ENCODE results near the gene NEUROD2. TPM values are rescaled to one million over a fixed set of nuclear protein-coding genes. Genes with fewer than 3 reads are reported as not detected.
A peak's percentile ranks its signal among the peaks of the same experiment; 100 is the strongest.

NEUROD2 gene
- total RNA-seq, 1 donor from 2014 or later, result not detected

DNA sequence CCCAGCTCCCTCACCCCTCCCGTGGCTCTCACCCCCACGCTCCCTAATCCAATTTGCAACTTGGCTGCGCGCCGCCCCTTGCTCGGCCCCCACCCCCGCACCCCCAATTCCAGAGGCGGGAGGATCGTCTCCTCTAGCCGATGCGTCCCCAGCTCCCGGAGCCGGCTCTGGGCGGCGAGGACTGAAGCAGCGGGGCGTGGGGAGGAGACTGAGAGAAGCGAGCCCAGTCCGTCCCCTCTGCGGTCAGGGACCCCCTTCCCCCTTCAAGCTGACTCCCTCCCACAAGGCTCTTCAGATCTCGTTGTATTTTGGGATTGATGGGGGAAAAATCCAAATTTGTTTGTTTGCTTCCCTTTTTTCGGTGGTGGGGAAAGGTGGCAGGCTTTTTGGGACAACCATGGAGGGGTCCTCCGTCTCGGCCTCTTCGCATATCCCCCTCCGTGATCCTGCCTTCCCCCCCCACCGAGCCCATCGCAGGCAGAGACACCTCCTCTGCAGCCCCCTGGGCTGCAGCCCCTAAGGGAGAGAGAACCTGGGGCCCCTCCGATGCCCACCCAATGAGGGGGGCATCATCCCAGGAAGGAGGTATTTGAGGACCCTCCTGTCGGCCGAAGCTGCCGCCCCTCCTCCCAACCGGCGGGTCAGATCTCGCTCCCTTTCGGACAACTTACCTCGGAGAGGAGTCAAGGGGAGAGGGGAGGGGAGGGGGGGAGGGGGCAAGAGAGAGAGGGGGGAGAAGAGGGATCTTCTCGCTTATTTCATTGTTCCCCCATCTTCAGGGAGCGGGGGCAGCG is 466 bp downstream of the NEUROD2 start:
- Mint-ChIP-seq H3K36me3 (ENCODE audit: low read depth, unreplicated experiment) (no peaks in the 10 kb centered on the region), H3K4me3 (ENCODE audit: unreplicated experiment) (no peak overlapping the region)
- H2AFZ ChIP-seq (ENCODE audit: low read depth, low read length), result no peak overlapping the region

DNA sequence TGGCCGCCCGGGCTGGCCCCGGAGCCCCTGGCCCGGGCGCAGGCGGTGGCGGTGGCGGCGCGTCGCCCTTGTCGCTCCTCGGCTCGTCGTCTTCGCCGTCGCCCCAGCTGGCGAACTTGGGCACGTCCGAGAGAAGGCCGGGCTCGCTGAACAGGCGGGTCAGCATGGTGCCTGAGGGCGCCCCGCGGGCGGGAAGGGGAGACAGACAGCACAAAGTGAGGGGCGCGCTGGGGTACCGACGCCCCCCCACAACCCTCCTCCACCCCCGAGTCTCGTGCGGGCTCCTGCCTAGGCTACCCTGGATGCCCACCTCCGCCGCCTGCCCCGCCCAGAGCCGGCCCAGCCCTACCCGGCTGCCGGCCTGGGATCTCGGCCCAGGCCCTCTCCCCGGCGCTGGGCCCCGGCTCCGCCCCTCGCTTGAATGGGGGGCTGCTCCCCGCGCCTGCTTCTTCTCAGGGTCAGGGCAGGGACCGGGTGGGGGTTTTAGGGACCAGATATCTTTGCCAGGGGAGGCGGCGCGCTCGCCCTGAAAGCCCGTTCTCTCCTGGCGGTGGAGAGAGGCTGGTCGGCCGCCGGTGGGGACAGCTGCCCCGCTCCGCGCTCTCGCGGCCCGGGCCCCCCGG is 1.2 kb downstream of the NEUROD2 start:
- Histone ChIP-seq H3K4me1 (ENCODE audit: insufficient read depth, low read length) (no peaks in the 10 kb centered on the region), H3K4me2 (ENCODE audit: low read length) (no peak overlapping the region), H3K79me2 (ENCODE audit: insufficient read depth, low read length) (no peaks in the 10 kb centered on the region), H2AFZ (ENCODE audit: low read depth, low read length) (no peak overlapping the region), H3K4me3 (ENCODE audit: insufficient read depth, low read depth, low read length) (no peak overlapping the region), H4K20me1 (ENCODE audit: insufficient read depth, low read length) (peaks cover 4% of the 10 kb centered on the region), H3K27me3 (ENCODE audit: insufficient read depth, low read length) (peaks cover 84% of the 10 kb centered on the region), H3K27ac (ENCODE audit: low read depth, low read length) (no peak overlapping the region), H3K36me3 (ENCODE audit: insufficient read depth, low read length) (no peaks in the 10 kb centered on the region), H3K9ac (ENCODE audit: low read length) (no peak overlapping the region), H3K9me3 (ENCODE audit: insufficient read depth, low read depth, low read length) (no peaks in the 10 kb centered on the region)
- DNase-seq (ENCODE audit: low read depth) (no peak), FAIRE-seq (no peak)
- no peak overlapping the region for H3K4me3 Mint-ChIP-seq (ENCODE audit: unreplicated experiment)
- H3K4me1 Mint-ChIP-seq (ENCODE audit: low read depth, unreplicated experiment), result no peaks in the 10 kb centered on the region
- H3K9me3 Mint-ChIP-seq (ENCODE audit: unreplicated experiment), result no peaks in the 10 kb centered on the region
- no peaks in the 10 kb centered on the region for H3K36me3 Mint-ChIP-seq (ENCODE audit: low read depth, unreplicated experiment)
- peaks cover 72% of the 10 kb centered on the region for H3K27me3 Mint-ChIP-seq (ENCODE audit: low read depth, unreplicated experiment)
- TF ChIP-seq EZH2 (IDR thresholded peaks at IDR 0.05; ENCODE audit: insufficient read depth, low read length), result peak; percentile 27
- TF ChIP-seq, protein P1, sequence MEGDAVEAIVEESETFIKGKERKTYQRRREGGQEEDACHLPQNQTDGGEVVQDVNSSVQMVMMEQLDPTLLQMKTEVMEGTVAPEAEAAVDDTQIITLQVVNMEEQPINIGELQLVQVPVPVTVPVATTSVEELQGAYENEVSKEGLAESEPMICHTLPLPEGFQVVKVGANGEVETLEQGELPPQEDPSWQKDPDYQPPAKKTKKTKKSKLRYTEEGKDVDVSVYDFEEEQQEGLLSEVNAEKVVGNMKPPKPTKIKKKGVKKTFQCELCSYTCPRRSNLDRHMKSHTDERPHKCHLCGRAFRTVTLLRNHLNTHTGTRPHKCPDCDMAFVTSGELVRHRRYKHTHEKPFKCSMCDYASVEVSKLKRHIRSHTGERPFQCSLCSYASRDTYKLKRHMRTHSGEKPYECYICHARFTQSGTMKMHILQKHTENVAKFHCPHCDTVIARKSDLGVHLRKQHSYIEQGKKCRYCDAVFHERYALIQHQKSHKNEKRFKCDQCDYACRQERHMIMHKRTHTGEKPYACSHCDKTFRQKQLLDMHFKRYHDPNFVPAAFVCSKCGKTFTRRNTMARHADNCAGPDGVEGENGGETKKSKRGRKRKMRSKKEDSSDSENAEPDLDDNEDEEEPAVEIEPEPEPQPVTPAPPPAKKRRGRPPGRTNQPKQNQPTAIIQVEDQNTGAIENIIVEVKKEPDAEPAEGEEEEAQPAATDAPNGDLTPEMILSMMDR (IDR thresholded peaks at IDR 0.05; ENCODE audit: insufficient read depth, low read depth, low read length), result no peak
- H3K27ac Mint-ChIP-seq (ENCODE audit: unreplicated experiment), result no peak overlapping the region

More for the DNA sequence above, 466 bp downstream of the NEUROD2 start:
- TF ChIP-seq EZH2 (IDR thresholded peaks at IDR 0.05; ENCODE audit: insufficient read depth, low read length), result peak; percentile 85
- TF ChIP-seq, protein P1 (IDR thresholded peaks at IDR 0.05; ENCODE audit: insufficient read depth, low read depth, low read length), result no peak
- no peaks in the 10 kb centered on the region for H3K9me3 Mint-ChIP-seq (ENCODE audit: unreplicated experiment)
- H3K79me2 ChIP-seq (ENCODE audit: insufficient read depth, low read length), result no peaks in the 10 kb centered on the region
- peaks cover 77% of the 10 kb centered on the region for H3K27me3 ChIP-seq (ENCODE audit: insufficient read depth, low read length)
- no peaks in the 10 kb centered on the region for H3K4me1 ChIP-seq (ENCODE audit: insufficient read depth, low read length)
- H3K36me3 ChIP-seq (ENCODE audit: insufficient read depth, low read length), result no peaks in the 10 kb centered on the region
- H3K9me3 ChIP-seq (ENCODE audit: insufficient read depth, low read depth, low read length), result no peaks in the 10 kb centered on the region
- H3K27ac Mint-ChIP-seq (ENCODE audit: unreplicated experiment), result no peak overlapping the region
- no peak for DNase-seq (ENCODE audit: low read depth)
- H3K27me3 Mint-ChIP-seq (ENCODE audit: low read depth, unreplicated experiment), result peaks cover 69% of the 10 kb centered on the region
- no peak for FAIRE-seq
- no peak overlapping the region for H3K27ac ChIP-seq (ENCODE audit: low read depth, low read length)
- peaks cover 4% of the 10 kb centered on the region for H4K20me1 ChIP-seq (ENCODE audit: insufficient read depth, low read length)
- H3K4me2 ChIP-seq (ENCODE audit: low read length), result no peak overlapping the region
- no peak overlapping the region for H3K4me3 ChIP-seq (ENCODE audit: insufficient read depth, low read depth, low read length)
- H3K4me1 Mint-ChIP-seq (ENCODE audit: low read depth, unreplicated experiment), result no peaks in the 10 kb centered on the region
- H3K9ac ChIP-seq (ENCODE audit: low read length), result no peak overlapping the region

All from astrocyte (in vitro differentiated cells and primary cell).